ENCODE results near the gene MAP1LC3A. TPM values are rescaled to one million over a fixed set of nuclear protein-coding genes. Genes with fewer than 3 reads are reported as not detected.

The MAP1LC3A gene
- total RNA-seq, 2 donors from 2014 or later: 44.8 to 46.2 TPM

DNA sequence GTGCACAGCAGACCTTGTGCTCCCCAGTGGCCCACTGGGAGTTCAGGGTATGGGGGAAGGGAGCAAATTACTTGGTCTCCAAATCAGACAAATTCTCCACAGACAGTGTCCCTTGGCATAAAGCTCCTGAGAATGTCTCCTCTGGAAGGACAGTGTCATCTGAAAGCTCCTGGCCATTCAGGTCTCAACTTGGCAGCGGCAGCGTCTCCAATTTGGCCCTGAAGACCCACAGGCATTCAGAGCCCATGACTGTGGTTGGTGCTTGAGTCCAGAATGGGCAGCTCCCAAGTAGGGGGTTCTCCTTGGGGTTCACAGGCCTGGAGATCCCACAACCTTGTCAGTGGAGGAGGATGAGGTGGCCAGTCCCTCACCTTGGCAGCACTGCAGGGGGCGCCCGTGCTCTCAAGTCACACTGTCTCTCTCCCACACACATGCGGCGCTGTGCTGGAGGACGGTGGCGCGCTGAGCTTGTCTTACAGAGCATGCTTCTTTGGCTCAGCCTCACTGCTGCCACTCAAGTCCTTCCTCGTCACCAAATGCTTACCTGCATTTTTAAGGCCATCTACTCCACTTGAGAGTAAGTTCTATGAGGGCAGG lies 21.6 kb upstream of the MAP1LC3A start:
- Histone ChIP-seq H3K4me3 (no peak overlapping the region), H3K27me3 (no peaks in the 10 kb centered on the region), H3K9me3 (no peaks in the 10 kb centered on the region), H3K27ac (no peak overlapping the region), H3K4me1 (no peaks in the 10 kb centered on the region), H3K36me3 (peaks cover 24% of the 10 kb centered on the region), H3K9ac (ENCODE audit: low read depth in 2 of 2, low read length in 2 of 2) (no peak overlapping the region)
- intact Hi-C loops (cut with DNase I): no loop called here
- TF ChIP-seq, protein P1, sequence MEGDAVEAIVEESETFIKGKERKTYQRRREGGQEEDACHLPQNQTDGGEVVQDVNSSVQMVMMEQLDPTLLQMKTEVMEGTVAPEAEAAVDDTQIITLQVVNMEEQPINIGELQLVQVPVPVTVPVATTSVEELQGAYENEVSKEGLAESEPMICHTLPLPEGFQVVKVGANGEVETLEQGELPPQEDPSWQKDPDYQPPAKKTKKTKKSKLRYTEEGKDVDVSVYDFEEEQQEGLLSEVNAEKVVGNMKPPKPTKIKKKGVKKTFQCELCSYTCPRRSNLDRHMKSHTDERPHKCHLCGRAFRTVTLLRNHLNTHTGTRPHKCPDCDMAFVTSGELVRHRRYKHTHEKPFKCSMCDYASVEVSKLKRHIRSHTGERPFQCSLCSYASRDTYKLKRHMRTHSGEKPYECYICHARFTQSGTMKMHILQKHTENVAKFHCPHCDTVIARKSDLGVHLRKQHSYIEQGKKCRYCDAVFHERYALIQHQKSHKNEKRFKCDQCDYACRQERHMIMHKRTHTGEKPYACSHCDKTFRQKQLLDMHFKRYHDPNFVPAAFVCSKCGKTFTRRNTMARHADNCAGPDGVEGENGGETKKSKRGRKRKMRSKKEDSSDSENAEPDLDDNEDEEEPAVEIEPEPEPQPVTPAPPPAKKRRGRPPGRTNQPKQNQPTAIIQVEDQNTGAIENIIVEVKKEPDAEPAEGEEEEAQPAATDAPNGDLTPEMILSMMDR (IDR thresholded peaks at IDR 0.05): peak; percentile 37
- peak; percentile 71 for DNase-seq

DNA sequence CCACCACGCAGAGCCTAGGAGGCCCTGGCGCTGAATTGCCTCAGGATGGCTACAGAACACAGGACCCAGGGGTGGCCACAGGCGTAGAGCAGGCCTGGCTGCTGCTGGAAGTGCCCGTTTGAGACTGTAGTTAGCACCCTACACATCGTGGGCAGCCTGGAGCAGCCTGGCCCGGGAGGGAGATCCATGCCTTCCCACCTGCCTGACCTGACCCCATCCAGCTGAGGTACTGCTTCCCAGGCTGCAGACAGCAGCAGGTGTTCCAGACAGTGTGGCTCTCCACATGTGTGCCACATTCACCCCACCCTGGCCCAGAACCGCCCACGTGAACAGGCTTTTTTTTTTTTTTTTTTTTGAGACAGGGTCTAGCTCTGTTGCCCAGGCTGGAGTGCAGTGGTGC lies 20.9 kb upstream of the MAP1LC3A start:
- Histone ChIP-seq H3K9ac (ENCODE audit: low read depth in 2 of 2, low read length in 2 of 2) (no peak overlapping the region), H3K4me1 (no peaks in the 10 kb centered on the region), H3K36me3 (peaks cover 24% of the 10 kb centered on the region), H3K27ac (no peak overlapping the region), H3K9me3 (no peaks in the 10 kb centered on the region), H3K4me3 (no peak overlapping the region), H3K27me3 (no peaks in the 10 kb centered on the region)
- intact Hi-C loops (cut with DNase I): no loop called here
- TF ChIP-seq, protein P1 (IDR thresholded peaks at IDR 0.05): no peak
- DNase-seq: no peak

DNA sequence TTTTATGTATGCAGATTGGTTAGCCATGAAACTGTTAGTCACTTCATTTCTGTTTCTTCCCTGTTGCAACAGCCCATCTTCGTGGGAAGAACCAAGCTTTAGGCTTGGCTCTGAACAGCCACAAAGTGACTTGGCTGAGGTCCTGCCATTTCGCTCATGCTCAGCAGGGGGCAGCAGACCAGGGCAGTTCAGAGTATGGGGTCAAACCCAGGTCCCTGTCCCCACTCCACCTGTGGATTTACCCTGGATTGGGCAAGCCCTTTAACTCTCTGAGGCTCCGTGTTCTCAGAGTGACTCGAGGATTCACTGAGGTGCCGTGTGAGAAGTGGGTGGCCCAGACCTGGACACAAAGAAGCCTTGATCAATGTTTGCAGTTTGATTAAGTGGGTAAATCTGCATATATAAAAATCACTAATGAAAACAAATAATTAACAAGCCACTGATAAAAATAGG lies 19.8 kb upstream of the MAP1LC3A start:
- no peaks in the 10 kb centered on the region for H3K27me3 ChIP-seq
- H3K27ac ChIP-seq: no peak overlapping the region
- no peak overlapping the region for H3K9ac ChIP-seq (ENCODE audit: low read depth in 2 of 2, low read length in 2 of 2)
- peaks cover 24% of the 10 kb centered on the region for H3K36me3 ChIP-seq
- no peak overlapping the region for H3K4me3 ChIP-seq
- peak; percentile 61 for DNase-seq
- no peaks in the 10 kb centered on the region for H3K9me3 ChIP-seq
- TF ChIP-seq, protein P1 (IDR thresholded peaks at IDR 0.05): peak; percentile 76
- H3K4me1 ChIP-seq: peaks cover 5% of the 10 kb centered on the region
- intact Hi-C loops (cut with DNase I): no loop called here

DNA sequence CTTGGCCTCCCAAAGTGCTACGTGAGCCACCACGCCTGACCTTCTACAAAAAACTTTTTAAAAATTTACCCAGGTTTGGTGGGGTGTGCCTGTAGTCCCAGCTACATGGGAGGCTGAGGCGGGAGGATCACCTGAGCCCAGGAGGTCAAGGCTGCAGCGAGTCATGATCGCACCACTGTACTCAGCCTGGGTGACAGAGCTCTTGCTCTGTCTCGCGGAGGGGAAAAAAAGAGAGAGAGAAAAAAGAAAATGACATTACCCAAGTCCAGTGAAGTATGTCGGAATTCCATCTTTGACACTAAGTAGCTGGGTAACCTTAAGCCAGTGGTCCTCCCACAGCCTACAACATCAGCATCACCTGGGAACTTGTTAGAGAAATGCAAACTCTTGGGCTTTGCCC lies 18.8 kb upstream of the MAP1LC3A start:
- DNase-seq: no peak
- Histone ChIP-seq H3K9ac (ENCODE audit: low read depth in 2 of 2, low read length in 2 of 2) (no peak overlapping the region), H3K36me3 (peaks cover 18% of the 10 kb centered on the region), H3K27me3 (no peaks in the 10 kb centered on the region), H3K27ac (no peak overlapping the region), H3K4me3 (no peak overlapping the region), H3K9me3 (no peaks in the 10 kb centered on the region), H3K4me1 (peaks cover 9% of the 10 kb centered on the region)
- TF ChIP-seq, protein P1 (IDR thresholded peaks at IDR 0.05): no peak
- intact Hi-C loops (cut with DNase I): no loop called here

DNA sequence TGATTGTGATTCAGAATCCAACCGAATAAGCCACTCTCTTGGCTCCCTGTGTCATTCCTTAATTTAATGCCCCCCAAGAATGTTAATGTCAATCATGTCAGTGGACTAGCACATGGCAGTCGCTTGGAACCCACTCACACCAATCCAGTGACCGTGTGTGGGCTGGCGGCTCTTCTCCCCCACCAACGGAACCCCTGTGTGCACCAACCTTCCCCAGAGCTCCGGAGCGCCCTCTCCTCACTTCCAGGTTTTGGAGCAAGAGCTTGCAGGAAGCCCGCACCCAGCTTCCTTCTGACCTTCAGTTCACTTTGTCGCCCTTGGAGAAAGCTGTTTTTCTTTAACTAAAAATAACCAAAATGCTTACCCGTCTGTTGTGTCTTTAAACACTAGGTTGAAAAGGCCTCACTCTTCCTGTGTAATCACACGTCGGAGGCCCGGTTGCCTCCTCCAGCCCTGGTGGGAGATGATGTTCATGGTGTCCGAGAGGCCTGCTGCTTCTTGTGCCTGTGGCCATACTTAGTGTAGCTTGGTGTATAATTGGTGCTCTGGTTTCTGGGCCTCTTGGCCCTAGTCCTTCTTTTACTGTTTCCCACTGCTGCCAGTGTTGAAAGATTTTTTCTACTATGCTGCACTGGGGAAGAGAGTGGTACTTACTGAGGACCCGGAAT lies 17.8 kb upstream of the MAP1LC3A start:
- Histone ChIP-seq H3K4me3 (no peak overlapping the region), H3K27ac (no peak overlapping the region), H3K27me3 (no peaks in the 10 kb centered on the region), H3K36me3 (peaks cover 8% of the 10 kb centered on the region), H3K9ac (ENCODE audit: low read depth in 2 of 2, low read length in 2 of 2) (no peak overlapping the region), H3K9me3 (no peaks in the 10 kb centered on the region), H3K4me1 (peaks cover 9% of the 10 kb centered on the region)
- intact Hi-C loops (cut with DNase I): no loop called here
- no peak for DNase-seq
- TF ChIP-seq, protein P1 (IDR thresholded peaks at IDR 0.05): no peak

All from colonic mucosa (tissue), 4 donors.